ENCODE data around the gene SCAPER.

DNA sequence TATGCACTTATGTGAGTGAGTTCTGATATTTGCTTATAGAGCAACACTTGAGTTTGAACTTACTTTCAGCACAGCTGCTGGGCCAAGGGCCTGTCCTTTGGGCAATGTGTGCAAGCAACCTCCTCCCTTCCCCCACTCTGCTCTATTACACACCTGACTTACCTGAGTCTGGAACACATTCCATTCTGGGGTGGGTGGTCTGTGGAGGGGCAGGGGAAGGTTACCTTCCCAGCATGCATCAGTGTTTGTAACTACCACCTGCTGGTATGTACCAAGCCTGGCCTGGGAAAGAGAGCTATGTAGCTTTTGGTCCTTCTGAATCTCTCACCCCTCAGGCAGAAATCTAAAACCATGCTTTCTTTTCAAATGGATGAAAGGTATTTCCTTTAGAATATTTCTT lies 465.6 kb downstream of the SCAPER start:
- no peak for TF ChIP-seq CTCF (IDR thresholded peaks at IDR 0.05 in 2 of 3, conservative IDR thresholded peaks at IDR 0.05 in 1 of 3; ENCODE audit: borderline replicate concordance in 1 of 3, insufficient read depth in 1 of 3, low read depth in 2 of 3, low read length in 2 of 3)
- no peak for TF ChIP-seq POLR2A (IDR thresholded peaks at IDR 0.05; ENCODE audit: borderline replicate concordance, extremely low read depth, insufficient read depth, insufficient read length)
- TF ChIP-seq EZH2 (IDR thresholded peaks at IDR 0.05): no peak
- TF ChIP-seq, protein P1, sequence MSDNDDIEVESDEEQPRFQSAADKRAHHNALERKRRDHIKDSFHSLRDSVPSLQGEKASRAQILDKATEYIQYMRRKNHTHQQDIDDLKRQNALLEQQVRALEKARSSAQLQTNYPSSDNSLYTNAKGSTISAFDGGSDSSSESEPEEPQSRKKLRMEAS (IDR thresholded peaks at IDR 0.05): no peak
- no peak for TF ChIP-seq POLR2AphosphoS5 (IDR thresholded peaks at IDR 0.05; ENCODE audit: low read depth, low read length)
- no peak for TF ChIP-seq SP1 (IDR thresholded peaks at IDR 0.05; ENCODE audit: low read depth)
- TF ChIP-seq, protein P2, sequence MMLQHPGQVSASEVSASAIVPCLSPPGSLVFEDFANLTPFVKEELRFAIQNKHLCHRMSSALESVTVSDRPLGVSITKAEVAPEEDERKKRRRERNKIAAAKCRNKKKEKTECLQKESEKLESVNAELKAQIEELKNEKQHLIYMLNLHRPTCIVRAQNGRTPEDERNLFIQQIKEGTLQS (IDR thresholded peaks at IDR 0.05): no peak
- TF ChIP-seq FOSL1 (IDR thresholded peaks at IDR 0.05; ENCODE audit: low read depth): no peak
- no peak for TF ChIP-seq JUND (IDR thresholded peaks at IDR 0.05)
- TF ChIP-seq RAD21 (IDR thresholded peaks at IDR 0.05; ENCODE audit: low read depth): no peak
- TF ChIP-seq CEBPB (IDR thresholded peaks at IDR 0.05; ENCODE audit: low read depth): no peak

Measured in HCT116 (cell line).